Stimulated activated CD8-positive, alpha-beta memory T cell treated with anti-CD3 and anti-CD28 coated beads, Interleukin-4, amount 100 ng/mL, for 1 hour (primary cell): Measurements from ENCODE around the gene HPSE2.
"Not testable (repeated sequence)": the region's sequence is repeated elsewhere in the genome, so short reads cannot be mapped to it uniquely, and the experiment has no call there.

Experiments
- DNase-seq, 2 donors: peaks; one replicate each; pipeline ENCODE4 v3.0.0-alpha.2; 2020; ENCODE audit warnings: low read depth in 2 of 2, low spot score in 1 of 2

Gene HPSE2

DNA sequence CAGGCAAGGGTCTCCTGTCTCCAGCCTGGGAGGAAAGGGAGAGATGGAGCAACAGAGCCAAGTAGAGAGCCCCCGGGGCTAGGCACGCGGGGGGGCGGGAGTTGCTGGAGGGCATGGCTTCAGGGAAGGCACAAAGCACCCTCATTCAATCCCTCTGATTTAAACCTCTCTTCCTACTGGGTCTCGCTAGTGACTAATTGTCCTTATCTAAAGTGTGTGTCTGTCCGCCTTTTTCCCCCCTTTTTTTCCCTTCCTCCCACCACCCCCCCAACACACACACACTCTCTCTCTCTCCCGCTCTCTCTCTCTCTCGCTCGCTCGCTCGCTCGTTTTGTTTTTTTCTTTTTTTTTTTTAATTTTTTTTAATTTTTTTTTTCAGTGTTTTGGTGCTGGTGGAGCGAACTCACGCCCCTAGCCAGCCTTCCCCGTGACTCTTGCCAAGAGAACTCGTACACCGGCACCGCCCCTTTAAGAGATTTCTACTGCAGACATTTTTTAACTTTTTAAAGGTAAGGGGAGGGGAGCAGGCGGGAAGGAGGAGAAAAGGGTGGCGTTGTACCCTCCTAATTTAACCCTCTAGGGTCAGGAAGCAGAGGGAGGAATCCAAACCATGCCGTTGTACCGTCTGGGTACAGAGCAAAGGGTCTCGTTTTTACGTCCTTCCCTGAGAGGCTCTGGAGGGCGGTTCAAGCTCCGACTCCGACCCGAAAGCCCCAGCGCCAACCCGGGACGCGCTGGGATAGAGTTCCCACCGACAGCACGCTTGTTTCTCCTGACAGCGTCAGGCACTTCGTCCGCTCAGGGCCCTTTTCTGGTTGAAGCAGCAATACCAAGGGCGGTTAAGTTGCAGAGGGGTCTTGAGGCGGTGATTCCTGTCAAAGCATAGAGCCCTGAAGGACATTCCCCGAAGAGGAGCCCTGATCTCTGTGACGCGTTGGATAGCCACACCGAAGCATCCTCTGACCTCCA, at the start of gene HPSE2:
Gene HPSE2, minus strand, starts transcription at position 195 of the 969 bp plus-strand sequence.
- no peak for DNase-seq

DNA sequence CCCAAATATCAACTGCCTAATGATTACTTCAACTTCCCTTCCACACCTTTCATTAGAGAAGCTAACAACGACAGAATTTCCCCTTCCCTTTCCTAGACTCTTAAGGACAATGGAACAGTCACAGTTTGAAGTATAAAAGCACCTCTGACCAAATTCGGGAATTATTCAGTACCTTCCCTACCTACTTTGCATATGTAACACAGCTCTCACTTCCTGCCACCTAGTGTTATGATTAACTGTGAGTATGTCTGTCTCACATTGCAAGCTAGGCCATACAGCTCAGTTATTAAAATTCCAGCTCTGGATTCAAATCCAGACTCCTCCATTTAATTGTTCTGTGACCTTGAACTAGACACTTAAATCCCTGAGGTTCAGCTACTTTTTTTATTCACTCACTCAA, 44.8 kb upstream of the HPSE2 start:
- no peak for DNase-seq

DNA sequence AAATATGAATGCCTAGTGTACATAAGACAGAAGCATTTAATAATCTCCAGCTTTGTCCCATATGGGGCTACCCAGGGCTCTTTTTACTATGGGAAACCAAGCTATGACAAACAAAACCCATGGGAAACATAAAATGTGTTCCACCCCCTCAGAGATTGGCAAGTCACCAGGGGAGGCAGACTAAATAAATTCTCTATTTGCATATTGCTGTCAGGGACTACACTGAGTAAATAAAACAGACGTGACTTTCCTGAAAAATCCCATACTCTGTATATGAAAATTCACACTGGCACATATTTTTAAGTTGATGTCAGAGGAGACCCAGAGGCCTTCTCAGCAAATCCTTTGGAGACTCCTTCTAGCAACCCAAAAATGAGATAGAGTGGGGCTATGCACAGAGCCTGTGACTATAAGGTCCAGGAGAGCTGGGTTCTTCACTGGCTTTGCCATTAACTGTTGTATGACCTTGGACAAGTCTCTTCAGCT, 44.0 kb upstream of the HPSE2 start:
- DNase-seq, result no peak

DNA sequence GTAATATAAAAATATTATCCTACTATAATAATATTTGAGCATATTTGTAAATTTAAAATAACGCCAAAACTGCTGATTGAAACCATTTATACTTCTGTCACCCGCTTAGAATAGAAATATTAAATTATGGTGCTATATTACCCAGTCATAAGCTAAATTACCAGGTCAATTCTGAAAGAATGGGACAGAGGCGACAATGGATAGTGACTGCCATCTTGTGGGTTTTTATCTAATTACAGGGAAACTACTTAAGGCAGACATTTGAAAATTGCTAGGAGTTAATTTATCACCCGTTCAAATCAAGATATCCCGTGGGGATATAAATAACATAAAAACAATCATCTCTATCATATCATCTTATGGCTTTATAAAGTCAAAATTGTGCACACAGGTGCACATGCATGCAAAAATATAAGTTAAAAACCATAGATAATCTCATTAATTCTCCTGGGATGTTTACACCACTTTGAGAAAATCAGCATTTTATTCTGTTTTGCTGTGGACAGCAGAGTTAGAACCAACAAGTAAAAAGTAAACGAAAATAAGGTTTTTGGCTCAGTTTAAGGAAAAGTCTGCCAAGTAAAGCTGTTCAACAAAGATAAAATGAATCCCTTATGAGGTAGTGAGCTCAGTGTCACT, 41.3 kb upstream of the HPSE2 start:
- no peak for DNase-seq

DNA sequence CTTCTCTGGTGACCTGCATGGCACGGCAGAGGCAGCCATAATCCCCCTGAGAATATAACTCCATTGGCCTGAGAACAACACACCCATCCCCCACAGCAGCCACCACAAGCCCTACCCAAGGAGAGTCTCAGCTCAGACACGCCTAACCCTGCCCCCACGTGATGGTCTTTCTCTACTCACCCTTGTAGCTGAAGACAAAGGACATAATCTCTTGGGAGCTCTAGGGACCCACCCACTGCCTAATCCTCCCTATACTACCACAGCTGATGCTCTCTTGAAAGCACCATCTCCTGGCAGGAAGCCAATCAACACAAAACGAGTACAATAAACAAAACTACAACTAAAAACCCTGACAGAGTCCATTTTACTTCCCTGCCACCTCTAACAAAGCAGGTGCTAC, 30.7 kb upstream of the HPSE2 start:
- DNase-seq, result no peak

DNA sequence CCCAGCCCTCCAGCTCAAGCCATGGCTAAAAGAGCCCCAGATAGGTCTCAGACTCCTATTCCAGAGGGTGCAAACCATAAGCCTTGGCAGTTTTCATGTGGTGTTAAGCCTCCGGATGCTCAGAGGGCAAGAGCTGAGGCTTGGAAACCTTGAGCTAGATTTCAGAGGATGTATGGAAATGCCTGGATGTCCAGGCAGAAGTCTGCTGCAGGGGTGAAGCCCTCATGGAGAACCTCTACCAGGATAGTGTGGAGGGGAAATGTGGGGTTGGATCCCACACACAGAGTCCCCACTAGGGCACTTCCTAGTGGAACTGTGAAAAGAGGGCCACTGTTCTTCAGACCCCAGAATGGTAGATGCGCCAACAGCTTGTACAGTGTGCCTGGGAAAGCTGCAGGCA, 13.2 kb upstream of the HPSE2 start:
- DNase-seq, result no peak

DNA sequence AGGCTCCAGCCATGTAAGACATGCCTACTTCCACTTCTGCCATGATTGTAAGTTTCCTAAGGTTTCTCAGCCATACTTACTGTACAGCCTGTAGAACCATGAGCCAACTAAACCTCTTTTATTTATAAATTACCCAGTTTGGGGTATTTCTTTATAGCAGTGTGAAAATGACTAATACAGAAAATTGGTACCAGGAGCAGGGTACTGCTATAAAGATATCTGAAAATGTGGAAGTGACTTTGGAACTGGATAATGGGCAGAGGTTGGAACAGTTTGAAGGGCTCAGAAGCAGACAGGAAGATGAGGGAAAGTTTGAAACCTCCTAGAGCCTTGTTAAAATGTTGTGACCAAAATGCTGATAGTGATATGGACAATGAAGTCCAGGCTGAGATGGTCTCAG, 12.2 kb upstream of the HPSE2 start:
- DNase-seq, result not testable (repeated sequence)

DNA sequence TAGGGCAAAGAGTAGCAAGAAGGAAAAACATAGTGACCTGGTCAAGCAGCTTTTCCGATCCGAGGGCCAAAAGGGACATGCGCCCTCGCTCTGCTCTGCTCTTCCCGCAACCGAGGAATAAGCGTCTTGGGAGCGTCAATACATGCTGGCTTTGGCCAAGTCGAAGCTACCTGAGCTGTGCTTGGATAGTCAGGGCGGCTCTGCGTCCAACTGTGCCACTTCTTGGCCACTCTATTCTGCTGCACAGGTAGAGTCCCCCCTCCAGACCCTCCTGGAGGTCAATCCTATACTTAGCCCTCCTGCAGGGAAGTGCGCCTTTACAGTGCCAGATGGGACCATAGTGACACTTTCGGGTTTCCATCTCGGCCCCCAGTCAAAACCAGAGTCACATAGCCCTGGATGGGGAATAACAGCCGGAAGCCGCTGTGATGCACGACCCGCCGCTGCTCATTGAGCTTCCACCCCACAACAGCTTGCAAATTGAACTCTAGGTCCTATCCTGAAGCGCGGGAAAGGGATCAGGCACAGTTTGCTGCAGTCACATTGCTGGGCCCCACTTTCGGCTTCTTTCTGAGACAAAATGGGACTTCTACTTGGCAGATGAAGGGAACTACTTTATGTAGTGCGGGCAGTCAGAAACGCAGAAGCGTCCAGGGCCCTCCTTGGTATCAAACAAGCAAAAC, 1.1 kb upstream of the HPSE2 start:
- DNase-seq, result no peak

DNA sequence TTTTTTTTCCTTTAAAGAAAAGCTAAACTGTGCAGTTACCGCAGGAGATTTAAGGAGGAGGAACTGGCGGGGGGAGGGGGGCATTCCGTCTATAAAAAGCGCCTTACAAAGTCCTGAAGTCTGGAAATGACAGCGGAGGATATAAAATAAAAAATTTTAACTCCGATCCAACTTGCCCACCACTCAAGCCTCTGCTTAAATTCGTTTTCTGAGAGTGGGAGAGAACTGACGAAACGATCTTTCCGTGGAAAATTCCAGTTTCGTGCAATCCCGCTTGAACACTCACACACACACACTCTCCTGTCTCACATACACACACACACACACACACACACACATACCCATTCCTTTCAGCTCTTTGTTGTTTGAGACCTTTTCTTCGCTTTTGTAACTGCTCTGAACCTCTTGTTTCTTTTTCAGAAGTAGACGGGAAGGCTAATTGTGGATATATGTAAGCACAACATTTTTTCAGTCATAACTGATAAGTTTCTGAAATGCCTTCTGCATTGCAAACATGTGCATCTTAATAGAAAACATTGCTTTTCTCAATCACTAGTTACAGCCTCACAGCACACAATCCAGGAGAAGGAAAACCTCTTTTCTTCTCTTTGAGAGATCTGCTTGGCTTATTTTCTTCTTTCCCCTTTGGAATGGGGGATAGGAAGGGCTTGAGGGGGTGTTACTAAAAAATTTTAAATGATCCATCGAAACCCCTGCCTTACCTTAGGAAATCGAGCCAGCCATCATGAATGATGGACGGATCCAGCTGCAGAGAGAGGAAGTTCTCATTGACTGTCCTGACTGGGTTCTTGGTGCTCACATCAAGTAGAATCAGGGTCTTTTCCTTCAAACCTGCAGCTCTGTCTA, 628 bp downstream of the HPSE2 start:
- no peak for DNase-seq

DNA sequence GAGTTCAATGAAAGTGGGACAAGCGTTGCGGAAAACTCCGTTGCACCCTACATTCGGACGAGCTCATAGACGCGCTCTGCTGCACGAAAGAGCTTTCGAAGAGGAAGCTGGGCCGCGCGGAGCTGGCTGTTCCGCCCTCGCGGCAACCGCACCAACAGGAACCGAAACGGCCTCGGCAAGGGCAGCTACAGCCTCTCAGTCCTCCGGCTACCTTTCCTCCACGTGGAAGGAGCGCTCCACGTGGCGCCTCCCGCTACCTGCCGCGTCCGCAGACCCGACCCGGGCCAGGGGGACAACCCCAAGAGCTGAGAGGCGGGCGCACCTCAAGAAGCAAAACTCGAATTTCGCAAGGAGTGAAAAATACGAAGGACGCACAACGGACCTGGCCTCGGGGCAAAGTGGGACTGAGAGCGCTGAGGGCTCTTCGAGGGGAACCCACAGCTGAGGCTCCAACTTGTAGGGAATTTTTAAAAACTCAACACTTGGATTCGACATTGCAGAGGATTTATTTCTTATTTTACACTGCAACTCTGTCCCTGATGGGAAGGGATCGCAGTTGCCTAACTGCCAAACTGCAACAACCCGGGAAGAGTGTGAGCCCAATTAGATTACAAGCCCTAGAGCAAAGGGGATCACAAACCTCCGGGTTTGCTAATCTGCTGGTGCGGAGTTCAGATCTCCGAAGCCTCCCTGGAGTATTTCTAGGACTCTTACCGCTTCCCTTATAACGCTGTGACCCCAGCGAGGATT, 1.4 kb downstream of the HPSE2 start:
- DNase-seq, result no peak

DNA sequence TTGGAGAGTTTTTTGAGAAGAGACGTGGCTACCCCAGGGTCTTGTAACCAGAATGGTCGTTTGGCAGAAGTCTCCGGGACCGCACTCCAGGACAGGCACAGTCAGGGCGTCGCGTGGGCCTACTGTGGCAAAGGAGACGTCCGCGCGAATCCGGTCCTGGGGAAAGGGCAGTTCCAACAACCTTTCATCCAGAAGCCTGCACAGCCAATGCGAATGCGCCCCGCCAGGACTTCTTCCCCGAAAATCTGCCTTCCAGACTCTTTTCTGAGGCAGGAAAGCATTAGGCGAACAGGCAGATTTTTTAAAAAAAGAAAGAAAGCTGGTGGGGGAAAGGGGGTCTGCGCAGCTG, 2.0 kb downstream of the HPSE2 start:
- DNase-seq, result no peak

DNA sequence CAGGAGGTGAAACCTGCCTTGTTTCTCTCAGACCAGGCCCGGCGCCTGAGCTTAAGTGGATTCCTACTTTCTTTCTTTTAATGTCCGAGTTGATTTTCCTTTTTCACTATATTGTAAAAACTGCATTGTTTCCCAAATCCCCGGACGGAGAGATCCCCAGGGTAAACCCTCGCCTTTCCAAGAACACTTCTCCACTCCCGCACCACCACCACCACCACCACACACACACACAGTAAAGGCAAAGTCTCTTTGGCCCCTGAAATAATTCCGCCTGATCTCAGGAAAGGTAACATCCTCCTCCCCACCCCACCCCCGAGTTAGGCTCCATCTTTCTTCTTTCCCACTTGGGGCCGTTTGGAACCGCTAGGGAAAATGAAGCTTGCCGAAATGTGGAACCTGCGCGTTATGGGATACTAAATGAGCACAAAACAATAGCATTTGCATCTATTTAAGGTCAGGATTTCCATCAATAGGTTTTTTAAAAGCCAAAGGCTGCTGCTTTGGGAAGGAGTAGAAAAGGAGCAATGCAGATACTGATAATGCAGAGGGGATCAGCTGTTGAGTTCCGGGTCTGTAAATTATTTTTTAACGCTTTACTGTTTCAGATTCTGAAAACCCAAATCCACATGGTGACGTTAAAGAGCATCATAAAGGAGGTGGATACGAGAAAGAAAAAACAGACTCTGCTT, 2.5 kb downstream of the HPSE2 start:
- DNase-seq, result no peak

DNA sequence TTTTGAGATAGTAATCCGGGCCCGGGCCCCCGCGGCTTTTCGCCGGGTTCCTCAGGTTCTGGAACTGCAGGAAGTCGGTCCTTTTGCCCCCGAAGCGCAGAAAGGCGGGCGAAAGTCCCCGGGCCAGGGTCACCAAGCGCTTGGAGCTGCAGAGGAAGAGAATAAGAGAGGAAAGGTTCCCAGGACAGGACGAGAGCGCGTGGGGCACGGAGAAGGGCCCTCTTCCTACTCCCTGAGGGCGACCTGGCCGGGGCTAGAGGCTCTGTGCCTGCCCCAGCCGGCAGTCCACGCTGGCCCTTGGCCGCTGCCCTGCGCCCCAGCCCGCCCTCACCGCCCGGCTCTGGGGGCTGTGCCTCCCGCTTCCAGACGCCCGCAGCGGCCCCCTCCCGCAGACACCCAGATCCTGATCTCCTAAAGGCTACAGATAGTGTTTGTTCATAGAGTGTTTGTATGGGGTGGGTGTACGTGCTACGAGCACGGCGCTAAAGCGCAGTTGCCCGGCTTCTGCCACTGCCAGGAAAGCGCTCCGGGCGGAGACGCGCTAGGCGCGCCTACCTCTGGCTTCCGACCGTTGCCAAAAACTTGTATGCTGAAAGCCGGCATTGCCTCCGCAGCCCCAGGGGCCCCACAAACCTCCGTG, 3.2 kb downstream of the HPSE2 start:
- DNase-seq, result no peak

DNA sequence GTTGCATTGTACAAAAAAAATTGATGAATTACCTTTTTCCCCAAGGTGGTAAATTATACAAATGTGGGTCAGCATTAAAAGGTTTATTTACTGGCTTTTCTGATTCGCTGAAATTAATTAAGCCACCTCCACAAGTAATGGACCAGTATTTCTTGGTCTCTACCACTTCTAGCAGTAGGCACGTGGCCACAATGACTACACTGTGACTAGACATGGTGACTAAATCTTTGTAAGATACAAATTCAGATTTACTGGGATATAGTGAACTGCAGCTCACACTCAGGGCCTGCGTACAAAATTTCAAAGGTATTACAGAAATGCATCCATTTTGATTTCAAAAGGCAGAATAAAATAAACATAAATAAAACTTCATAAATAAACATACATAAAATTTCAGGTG, 10.9 kb downstream of the HPSE2 start:
- DNase-seq, result no peak

DNA sequence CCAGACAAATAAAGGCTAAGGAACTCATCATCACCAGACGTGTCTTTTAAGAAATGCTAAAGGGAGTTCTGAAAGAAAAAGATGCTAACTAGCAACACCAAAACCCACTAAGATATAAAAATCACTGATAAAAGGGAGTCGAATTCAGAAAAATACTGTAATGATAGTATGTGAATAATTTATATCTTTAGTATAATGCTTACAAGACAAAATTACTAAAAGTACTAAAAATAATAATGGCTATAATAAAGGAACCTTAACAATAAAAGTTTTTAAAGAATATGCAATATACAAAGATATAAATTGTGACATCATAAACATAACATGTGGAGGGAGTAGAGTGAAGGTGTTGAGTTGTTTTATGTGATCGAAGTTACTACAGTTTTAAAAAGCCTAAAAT, 28.3 kb downstream of the HPSE2 start:
- DNase-seq, result no peak

DNA sequence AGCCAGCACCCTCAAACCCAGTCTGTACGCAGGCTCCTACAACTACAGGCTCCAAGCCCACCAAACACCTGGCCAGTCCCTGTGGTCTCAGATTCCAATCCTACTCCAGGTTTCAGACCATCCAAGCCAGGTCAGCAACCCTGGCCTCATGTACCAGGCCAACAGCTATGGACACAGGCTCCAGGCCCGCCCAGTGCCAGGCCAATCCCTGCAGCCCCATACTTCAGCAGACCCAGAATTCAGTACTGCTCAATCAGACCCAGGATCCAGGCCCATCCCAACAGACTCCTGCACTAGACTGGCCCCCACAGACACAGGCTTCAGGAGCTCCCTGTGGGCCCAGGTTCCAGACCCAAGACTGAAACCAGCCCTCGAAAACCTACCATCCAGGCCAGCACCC, 32.3 kb downstream of the HPSE2 start:
- no peak for DNase-seq

DNA sequence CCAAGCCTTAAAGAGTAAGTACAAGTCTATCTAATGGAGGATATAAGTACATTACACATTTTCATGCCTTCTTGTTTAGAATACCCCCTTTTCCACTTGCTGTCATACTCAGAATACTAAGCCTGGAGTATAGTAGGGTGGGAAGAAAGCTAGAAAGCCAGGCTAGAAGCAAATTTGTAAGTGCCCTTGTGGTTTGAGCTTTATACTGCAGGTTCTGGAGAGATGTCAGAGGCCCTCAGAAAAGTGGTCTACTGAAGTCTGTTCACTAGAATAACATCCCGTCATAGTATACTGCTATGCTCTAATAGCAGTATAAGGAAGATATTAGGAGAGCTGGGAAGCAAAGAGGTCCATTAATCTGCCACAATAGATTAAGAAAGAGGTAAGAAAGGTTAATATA, 62.7 kb downstream of the HPSE2 start:
- DNase-seq, result no peak

DNA sequence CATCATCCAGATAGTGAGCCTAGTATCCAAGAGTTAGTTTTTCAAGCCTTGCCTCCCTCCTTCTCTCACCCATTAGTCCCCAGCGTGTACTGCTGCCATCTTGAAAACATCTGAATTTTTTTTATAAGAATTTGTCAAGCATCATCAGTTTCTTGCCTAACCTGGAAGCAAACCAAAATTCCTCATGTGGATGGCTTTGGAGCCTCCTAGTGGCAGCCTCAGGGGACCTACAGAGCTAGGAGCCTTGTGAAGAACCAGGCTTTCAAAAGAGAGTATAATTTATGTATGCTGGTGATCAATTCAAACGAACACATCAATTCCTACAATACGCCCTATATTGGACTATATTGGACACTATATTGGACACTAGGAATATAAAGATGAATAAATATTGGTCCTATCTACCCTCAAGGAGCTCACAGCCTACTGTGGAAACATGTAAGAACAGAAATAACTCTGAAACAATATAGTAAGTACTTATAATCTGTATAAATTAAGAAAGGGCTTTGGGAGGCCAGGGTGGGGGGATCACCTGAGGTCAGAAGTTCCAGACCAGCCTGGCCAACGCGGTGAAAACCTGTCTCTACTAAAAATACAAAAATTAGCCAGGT, 63.4 kb downstream of the HPSE2 start:
- no peak for DNase-seq
